22Rv1 (cell line): Measurements from ENCODE around the gene DEF6.

Experiments
- ZFX ChIP-seq: fragments of 450-650 bp; IDR thresholded peaks from 2 replicates; pipeline ENCODE4 v1.6.1; 2017; ENCODE audit warnings: antibody characterized with exemption, borderline replicate concordance
- TF ChIP-seq, protein P1 (sequence below): fragments of 450-650 bp; IDR thresholded peaks from 2 replicates; pipeline ENCODE4 v1.5.1; 2017; ENCODE audit warnings: mild to moderate bottlenecking

DNA sequence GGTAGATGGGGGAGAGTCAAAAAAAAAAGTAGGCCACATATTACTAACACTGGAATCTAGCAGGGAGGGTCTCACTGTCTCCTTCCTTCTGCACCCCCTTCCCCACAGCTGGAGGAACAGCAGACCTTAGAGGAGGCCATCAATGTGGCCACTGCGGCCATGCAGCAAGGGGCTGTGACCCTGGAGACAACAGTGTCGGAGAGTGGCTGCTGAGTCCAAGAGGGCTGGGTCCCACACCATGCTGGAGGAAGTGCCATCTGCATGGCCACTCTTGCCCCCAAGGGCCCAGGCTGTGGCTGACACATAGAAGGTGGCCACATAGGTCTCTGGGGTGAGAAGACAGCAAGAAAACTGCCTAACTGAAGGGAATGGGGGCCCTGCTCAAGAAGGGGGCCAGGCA is 2.6 kb upstream of the DEF6 start:
- TF ChIP-seq, protein P1, sequence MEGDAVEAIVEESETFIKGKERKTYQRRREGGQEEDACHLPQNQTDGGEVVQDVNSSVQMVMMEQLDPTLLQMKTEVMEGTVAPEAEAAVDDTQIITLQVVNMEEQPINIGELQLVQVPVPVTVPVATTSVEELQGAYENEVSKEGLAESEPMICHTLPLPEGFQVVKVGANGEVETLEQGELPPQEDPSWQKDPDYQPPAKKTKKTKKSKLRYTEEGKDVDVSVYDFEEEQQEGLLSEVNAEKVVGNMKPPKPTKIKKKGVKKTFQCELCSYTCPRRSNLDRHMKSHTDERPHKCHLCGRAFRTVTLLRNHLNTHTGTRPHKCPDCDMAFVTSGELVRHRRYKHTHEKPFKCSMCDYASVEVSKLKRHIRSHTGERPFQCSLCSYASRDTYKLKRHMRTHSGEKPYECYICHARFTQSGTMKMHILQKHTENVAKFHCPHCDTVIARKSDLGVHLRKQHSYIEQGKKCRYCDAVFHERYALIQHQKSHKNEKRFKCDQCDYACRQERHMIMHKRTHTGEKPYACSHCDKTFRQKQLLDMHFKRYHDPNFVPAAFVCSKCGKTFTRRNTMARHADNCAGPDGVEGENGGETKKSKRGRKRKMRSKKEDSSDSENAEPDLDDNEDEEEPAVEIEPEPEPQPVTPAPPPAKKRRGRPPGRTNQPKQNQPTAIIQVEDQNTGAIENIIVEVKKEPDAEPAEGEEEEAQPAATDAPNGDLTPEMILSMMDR: no peak
- no peak for TF ChIP-seq ZFX
